HL-60 (cell line): Measurements from ENCODE around the gene IL1RAPL2.

ENCODE experiments used
- GABPA ChIP-seq: IDR thresholded peaks from 2 replicates; pipeline ENCODE4 v1.6.1; 2012; ENCODE audit warnings: low read depth
- TF ChIP-seq, protein P1 (sequence below): IDR thresholded peaks from one replicate; pipeline ENCODE4 v1.5.1; 2011; ENCODE audit warnings: low read length, control low read depth, inconsistent platforms; ENCODE audit not compliant: insufficient read depth

- TF ChIP-seq, protein P1, sequence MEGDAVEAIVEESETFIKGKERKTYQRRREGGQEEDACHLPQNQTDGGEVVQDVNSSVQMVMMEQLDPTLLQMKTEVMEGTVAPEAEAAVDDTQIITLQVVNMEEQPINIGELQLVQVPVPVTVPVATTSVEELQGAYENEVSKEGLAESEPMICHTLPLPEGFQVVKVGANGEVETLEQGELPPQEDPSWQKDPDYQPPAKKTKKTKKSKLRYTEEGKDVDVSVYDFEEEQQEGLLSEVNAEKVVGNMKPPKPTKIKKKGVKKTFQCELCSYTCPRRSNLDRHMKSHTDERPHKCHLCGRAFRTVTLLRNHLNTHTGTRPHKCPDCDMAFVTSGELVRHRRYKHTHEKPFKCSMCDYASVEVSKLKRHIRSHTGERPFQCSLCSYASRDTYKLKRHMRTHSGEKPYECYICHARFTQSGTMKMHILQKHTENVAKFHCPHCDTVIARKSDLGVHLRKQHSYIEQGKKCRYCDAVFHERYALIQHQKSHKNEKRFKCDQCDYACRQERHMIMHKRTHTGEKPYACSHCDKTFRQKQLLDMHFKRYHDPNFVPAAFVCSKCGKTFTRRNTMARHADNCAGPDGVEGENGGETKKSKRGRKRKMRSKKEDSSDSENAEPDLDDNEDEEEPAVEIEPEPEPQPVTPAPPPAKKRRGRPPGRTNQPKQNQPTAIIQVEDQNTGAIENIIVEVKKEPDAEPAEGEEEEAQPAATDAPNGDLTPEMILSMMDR: no peak
- no peak for TF ChIP-seq GABPA
These were observed 1178.3 kb downstream of the IL1RAPL2 start for GRCh38 chrX:105744291-105744690.
